ENCODE data around the gene MOB3C.

Gene MOB3C

GRCh38 chr1:46637444-46638083 is 21.0 kb upstream of the MOB3C start:
- no peak for DNase-seq

GRCh38 chr1:46635205-46635604 is 18.6 kb upstream of the MOB3C start:
- DNase-seq, result no peak

GRCh38 chr1:46630719-46631118 is 14.1 kb upstream of the MOB3C start:
- DNase-seq, result no peak

GRCh38 chr1:46623743-46624644 is 7.4 kb upstream of the MOB3C start:
- DNase-seq, result no peak

- no peak for DNase-seq
Measured at GRCh38 chr1:46622344-46622743, 5.7 kb upstream of the MOB3C start.

- no peak for DNase-seq
Measured at GRCh38 chr1:46621930-46622329, 5.3 kb upstream of the MOB3C start.

- DNase-seq, result no peak
Measured at GRCh38 chr1:46619656-46620258, 3.1 kb upstream of the MOB3C start.

GRCh38 chr1:46618754-46619415 is 2.3 kb upstream of the MOB3C start:
- no peak for DNase-seq

GRCh38 chr1:46617833-46618232 is 1.2 kb upstream of the MOB3C start:
- no peak for DNase-seq

- no peak for DNase-seq
Measured at GRCh38 chr1:46617108-46617800, 643 bp upstream of the MOB3C start.

- DNase-seq, result no peak
Measured at GRCh38 chr1:46615735-46616134, 876 bp downstream of the MOB3C start.

- DNase-seq, result no peak
Measured at GRCh38 chr1:46615088-46615487, 1.5 kb downstream of the MOB3C start.

GRCh38 chr1:46614604-46614984 is 2.0 kb downstream of the MOB3C start:
- DNase-seq, result no peak

GRCh38 chr1:46613661-46614603 is 2.7 kb downstream of the MOB3C start:
- peak; percentile 24 for DNase-seq

- DNase-seq, result no peak
Measured at GRCh38 chr1:46612937-46613660, 3.5 kb downstream of the MOB3C start.

- no peak for DNase-seq
Measured at GRCh38 chr1:46611691-46612221, 4.9 kb downstream of the MOB3C start.

- DNase-seq, result no peak
Measured at GRCh38 chr1:46607345-46608130, 9.1 kb downstream of the MOB3C start.

- DNase-seq, result no peak
Measured at GRCh38 chr1:46606255-46606965, 10.2 kb downstream of the MOB3C start.

GRCh38 chr1:46605232-46605631 is 11.4 kb downstream of the MOB3C start:
- DNase-seq, result no peak
